WTC11 (cell line): ENCODE data around the gene GALNT9. TPM values are rescaled to one million over a fixed set of nuclear protein-coding genes. Genes with fewer than 3 reads are reported as not detected.

ENCODE experiments used
- ATAC-seq: fragments of 200-7000 bp; cut with Tn5 transposase; 2 replicates; pipeline ENCODE4 v1.10.0; 2021; ENCODE audit warnings: mild to moderate bottlenecking, moderate library complexity
- CTCF ChIA-PET: fragments of 300-600 bp; sonication (Branson Sonifier 250); formaldehyde crosslinking; loops from one replicate; lab custom pipeline; 2021; ENCODE audit warnings: antibody characterized with exemption; lab: Charles Lee
- POLR2A ChIA-PET: fragments of 350-600 bp; sonication (Branson Sonifier 250); formaldehyde crosslinking; loops from one replicate; lab custom pipeline; 2021; ENCODE audit warnings: antibody characterized with exemption; lab: Charles Lee
- DNase-seq: peaks from one replicate; pipeline ENCODE4 v3.0.0; 2021; ENCODE audit warnings: low spot score
- H3K27ac Mint-ChIP-seq: 2 replicates; pipeline ENCODE4 v1.8.0; 2021; ENCODE audit warnings: mixed read lengths
- H3K27me3 Mint-ChIP-seq: 2 replicates; pipeline ENCODE4 v1.8.0; 2021; ENCODE audit warnings: low read depth, mild to moderate bottlenecking, moderate library complexity, mixed read lengths
- H3K36me3 Mint-ChIP-seq: 2 replicates; pipeline ENCODE4 v1.8.0; 2021; ENCODE audit warnings: mixed read lengths
- H3K4me1 Mint-ChIP-seq: 2 replicates; pipeline ENCODE4 v1.8.0; 2022; ENCODE audit warnings: mixed read lengths
- H3K4me3 Mint-ChIP-seq: 2 replicates; pipeline ENCODE4 v1.8.0; 2021; ENCODE audit warnings: mild to moderate bottlenecking, moderate library complexity, mixed read lengths
- H3K9me3 Mint-ChIP-seq: 2 replicates; pipeline ENCODE4 v1.8.0; 2021; ENCODE audit warnings: mixed read lengths
- ATF2 ChIP-seq: sonication (generic); formaldehyde crosslinking; IDR thresholded peaks from 2 replicates; pipeline ENCODE4 v1.8.1; 2022; ENCODE audit warnings: low read depth, missing genetic modification reagents, borderline replicate concordance
- ELF4 ChIP-seq: sonication (generic); formaldehyde crosslinking; IDR thresholded peaks from 2 replicates; pipeline ENCODE4 v1.8.1; 2022; ENCODE audit warnings: low read depth, mild to moderate bottlenecking, moderate library complexity, missing genetic modification reagents
- EMX1 ChIP-seq: fragments of 250-450 bp; sonication (Bioruptor Pico); IDR thresholded peaks from 2 replicates; pipeline ENCODE4 v1.8.0; 2021; ENCODE audit warnings: mild to moderate bottlenecking
- ESRRA ChIP-seq: sonication (generic); formaldehyde crosslinking; IDR thresholded peaks from 2 replicates; pipeline ENCODE4 v1.8.1; 2022; ENCODE audit warnings: mild to moderate bottlenecking, missing genetic modification reagents, borderline replicate concordance
- KAT7 ChIP-seq: sonication (generic); formaldehyde crosslinking; IDR thresholded peaks from 2 replicates; pipeline ENCODE4 v1.8.1; 2023; ENCODE audit warnings: missing genetic modification reagents, mild to moderate bottlenecking, borderline replicate concordance
- MXD4 ChIP-seq: fragments of 250-450 bp; sonication (Bioruptor Pico); IDR thresholded peaks from 2 replicates; pipeline ENCODE4 v1.8.0; 2021; ENCODE audit warnings: mild to moderate bottlenecking, moderate library complexity, borderline replicate concordance
- MYBL2 ChIP-seq: sonication (generic); formaldehyde crosslinking; IDR thresholded peaks from 2 replicates; pipeline ENCODE4 v1.8.1; 2023; ENCODE audit warnings: mild to moderate bottlenecking, moderate library complexity, missing genetic modification reagents
- NFYB ChIP-seq: sonication (generic); formaldehyde crosslinking; conservative IDR thresholded peaks from 2 replicates; pipeline ENCODE4 v1.8.0; 2022; ENCODE audit warnings: low read depth, missing genetic modification reagents
- NR1H2 ChIP-seq: sonication (generic); formaldehyde crosslinking; IDR thresholded peaks from 2 replicates; pipeline ENCODE4 v1.9.0; 2021; ENCODE audit warnings: mild to moderate bottlenecking, moderate library complexity, missing genetic modification reagents
- PRRX2 ChIP-seq: fragments of 250-450 bp; sonication (Bioruptor Pico); IDR thresholded peaks from 2 replicates; pipeline ENCODE4 v1.8.0; 2021; ENCODE audit warnings: mild to moderate bottlenecking
- SMAD3 ChIP-seq: sonication (generic); formaldehyde crosslinking; IDR thresholded peaks from 2 replicates; pipeline ENCODE4 v1.8.0; 2022; ENCODE audit warnings: missing genetic modification reagents, mild to moderate bottlenecking, borderline replicate concordance
- SOX15 ChIP-seq: fragments of 250-450 bp; sonication (Bioruptor Pico); IDR thresholded peaks from 2 replicates; pipeline ENCODE4 v1.9.0; 2021; ENCODE audit warnings: mild to moderate bottlenecking
- STAT6 ChIP-seq: sonication (generic); formaldehyde crosslinking; conservative IDR thresholded peaks from 2 replicates; pipeline ENCODE4 v1.8.1; 2023; ENCODE audit warnings: mild to moderate bottlenecking, low read depth, missing genetic modification reagents, moderate library complexity
- ZMAT4 ChIP-seq: fragments of 250-450 bp; sonication (Bioruptor Pico); IDR thresholded peaks from 2 replicates; pipeline ENCODE4 v1.9.0; 2021; ENCODE audit warnings: mild to moderate bottlenecking
- ZNF121 ChIP-seq: sonication (generic); formaldehyde crosslinking; IDR thresholded peaks from 2 replicates; pipeline ENCODE4 v1.8.0; 2023; ENCODE audit warnings: missing genetic modification reagents
- ZNF138 ChIP-seq: sonication (generic); formaldehyde crosslinking; conservative IDR thresholded peaks from 2 replicates; pipeline ENCODE4 v1.8.1; 2022; ENCODE audit warnings: mild to moderate bottlenecking, moderate library complexity, missing genetic modification reagents
- ZNF317 ChIP-seq: sonication (generic); formaldehyde crosslinking; IDR thresholded peaks from 2 replicates; pipeline ENCODE4 v1.8.1; 2023; ENCODE audit warnings: low read depth, mild to moderate bottlenecking, moderate library complexity, missing genetic modification reagents, borderline replicate concordance
- total RNA-seq: library from RNA; stranded (reverse); gene quantifications from 3 replicates; pipeline ENCODE4 v1.2.3, GENCODE V29; 2021
- TF ChIP-seq, protein P1 (sequence below): sonication (generic); formaldehyde crosslinking; IDR thresholded peaks from 2 replicates; pipeline ENCODE4 v1.8.0; 2023; ENCODE audit warnings: mild to moderate bottlenecking, missing genetic modification reagents
- TF ChIP-seq, protein P2 (sequence below): sonication (generic); formaldehyde crosslinking; IDR thresholded peaks from 2 replicates; pipeline ENCODE4 v1.8.0; 2022; ENCODE audit warnings: mild to moderate bottlenecking, missing genetic modification reagents
- TF ChIP-seq, protein P3 (sequence below): sonication (generic); formaldehyde crosslinking; IDR thresholded peaks from 2 replicates; pipeline ENCODE4 v1.8.1; 2022; ENCODE audit warnings: mild to moderate bottlenecking, moderate library complexity, missing genetic modification reagents

GALNT9 gene
- total RNA-seq, 1 experiment from 2014 or later = 0.90 TPM

GRCh38 chr12:132218527-132218875, 110.9 kb downstream of the GALNT9 start:
- H3K4me3 Mint-ChIP-seq = no peak overlapping the region
- H3K27me3 Mint-ChIP-seq = peaks cover 64% of the 10 kb centered on the region
- ATAC-seq = no peak
- no peaks in the 10 kb centered on the region for H3K4me1 Mint-ChIP-seq
- POLR2A ChIA-PET = no interaction called here
- CTCF ChIA-PET = interaction anchor here (0.8 to 2.1 kb wide), 10 partner anchors 8 to 197 kb away, joined by 3 to 8 read pairs (median 4); no protein-coding TSS in a partner anchor
- TF ChIP-seq ZMAT4 (CRISPR knock-in tag) (no peak), SOX15 (CRISPR knock-in tag) (no peak), SMAD3 (CRISPR knock-in tag) (no peak), ATF2 (CRISPR knock-in tag) (no peak), STAT6 (CRISPR knock-in tag) (no peak), ZNF138 (CRISPR knock-in tag) (no peak), KAT7 (CRISPR knock-in tag) (no peak), ELF4 (CRISPR knock-in tag) (no peak), EMX1 (CRISPR knock-in tag) (no peak), ZNF317 (CRISPR knock-in tag) (no peak), MXD4 (CRISPR knock-in tag) (no peak), NR1H2 (CRISPR knock-in tag) (no peak), ESRRA (no peak), ZNF121 (no peak), NFYB (CRISPR knock-in tag) (no peak), MYBL2 (CRISPR knock-in tag) (no peak), PRRX2 (CRISPR knock-in tag) (no peak)
- TF ChIP-seq, protein P1, sequence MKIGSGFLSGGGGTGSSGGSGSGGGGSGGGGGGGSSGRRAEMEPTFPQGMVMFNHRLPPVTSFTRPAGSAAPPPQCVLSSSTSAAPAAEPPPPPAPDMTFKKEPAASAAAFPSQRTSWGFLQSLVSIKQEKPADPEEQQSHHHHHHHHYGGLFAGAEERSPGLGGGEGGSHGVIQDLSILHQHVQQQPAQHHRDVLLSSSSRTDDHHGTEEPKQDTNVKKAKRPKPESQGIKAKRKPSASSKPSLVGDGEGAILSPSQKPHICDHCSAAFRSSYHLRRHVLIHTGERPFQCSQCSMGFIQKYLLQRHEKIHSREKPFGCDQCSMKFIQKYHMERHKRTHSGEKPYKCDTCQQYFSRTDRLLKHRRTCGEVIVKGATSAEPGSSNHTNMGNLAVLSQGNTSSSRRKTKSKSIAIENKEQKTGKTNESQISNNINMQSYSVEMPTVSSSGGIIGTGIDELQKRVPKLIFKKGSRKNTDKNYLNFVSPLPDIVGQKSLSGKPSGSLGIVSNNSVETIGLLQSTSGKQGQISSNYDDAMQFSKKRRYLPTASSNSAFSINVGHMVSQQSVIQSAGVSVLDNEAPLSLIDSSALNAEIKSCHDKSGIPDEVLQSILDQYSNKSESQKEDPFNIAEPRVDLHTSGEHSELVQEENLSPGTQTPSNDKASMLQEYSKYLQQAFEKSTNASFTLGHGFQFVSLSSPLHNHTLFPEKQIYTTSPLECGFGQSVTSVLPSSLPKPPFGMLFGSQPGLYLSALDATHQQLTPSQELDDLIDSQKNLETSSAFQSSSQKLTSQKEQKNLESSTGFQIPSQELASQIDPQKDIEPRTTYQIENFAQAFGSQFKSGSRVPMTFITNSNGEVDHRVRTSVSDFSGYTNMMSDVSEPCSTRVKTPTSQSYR = no peak
- TF ChIP-seq, protein P2, sequence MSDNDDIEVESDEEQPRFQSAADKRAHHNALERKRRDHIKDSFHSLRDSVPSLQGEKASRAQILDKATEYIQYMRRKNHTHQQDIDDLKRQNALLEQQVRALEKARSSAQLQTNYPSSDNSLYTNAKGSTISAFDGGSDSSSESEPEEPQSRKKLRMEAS (CRISPR knock-in tag) = no peak
- TF ChIP-seq, protein P3, sequence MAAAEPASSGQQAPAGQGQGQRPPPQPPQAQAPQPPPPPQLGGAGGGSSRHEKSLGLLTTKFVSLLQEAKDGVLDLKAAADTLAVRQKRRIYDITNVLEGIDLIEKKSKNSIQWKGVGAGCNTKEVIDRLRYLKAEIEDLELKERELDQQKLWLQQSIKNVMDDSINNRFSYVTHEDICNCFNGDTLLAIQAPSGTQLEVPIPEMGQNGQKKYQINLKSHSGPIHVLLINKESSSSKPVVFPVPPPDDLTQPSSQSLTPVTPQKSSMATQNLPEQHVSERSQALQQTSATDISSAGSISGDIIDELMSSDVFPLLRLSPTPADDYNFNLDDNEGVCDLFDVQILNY = no peak
- TF ChIP-seq, all 79 proteins: peak for 0
- no peak overlapping the region for H3K27ac Mint-ChIP-seq
- no peaks in the 10 kb centered on the region for H3K36me3 Mint-ChIP-seq
- H3K9me3 Mint-ChIP-seq = peaks cover 7% of the 10 kb centered on the region
- no peak for DNase-seq
